ENCODE measurements around the gene SPDYE18.
"Not testable (repeated sequence)": the region's sequence is repeated elsewhere in the genome, so short reads cannot be mapped to it uniquely, and the experiment has no call there.

- TF ChIP-seq, protein P1, sequence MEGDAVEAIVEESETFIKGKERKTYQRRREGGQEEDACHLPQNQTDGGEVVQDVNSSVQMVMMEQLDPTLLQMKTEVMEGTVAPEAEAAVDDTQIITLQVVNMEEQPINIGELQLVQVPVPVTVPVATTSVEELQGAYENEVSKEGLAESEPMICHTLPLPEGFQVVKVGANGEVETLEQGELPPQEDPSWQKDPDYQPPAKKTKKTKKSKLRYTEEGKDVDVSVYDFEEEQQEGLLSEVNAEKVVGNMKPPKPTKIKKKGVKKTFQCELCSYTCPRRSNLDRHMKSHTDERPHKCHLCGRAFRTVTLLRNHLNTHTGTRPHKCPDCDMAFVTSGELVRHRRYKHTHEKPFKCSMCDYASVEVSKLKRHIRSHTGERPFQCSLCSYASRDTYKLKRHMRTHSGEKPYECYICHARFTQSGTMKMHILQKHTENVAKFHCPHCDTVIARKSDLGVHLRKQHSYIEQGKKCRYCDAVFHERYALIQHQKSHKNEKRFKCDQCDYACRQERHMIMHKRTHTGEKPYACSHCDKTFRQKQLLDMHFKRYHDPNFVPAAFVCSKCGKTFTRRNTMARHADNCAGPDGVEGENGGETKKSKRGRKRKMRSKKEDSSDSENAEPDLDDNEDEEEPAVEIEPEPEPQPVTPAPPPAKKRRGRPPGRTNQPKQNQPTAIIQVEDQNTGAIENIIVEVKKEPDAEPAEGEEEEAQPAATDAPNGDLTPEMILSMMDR (conservative IDR thresholded peaks at IDR 0.05 in 1 of 2, IDR thresholded peaks at IDR 0.05 in 1 of 2; ENCODE audit: extremely low read depth in 1 of 2, insufficient read depth in 1 of 2, low read depth in 1 of 2, low read length in 2 of 2): not testable (repeated sequence)
- TF ChIP-seq EZH2 (IDR thresholded peaks at IDR 0.05; ENCODE audit: borderline replicate concordance, low read length): not testable (repeated sequence)
Measured at GRCh38 chr7:77002104-77002503, 60.3 kb downstream of the SPDYE18 start.
